PC-9 (cell line): ENCODE measurements around the gene HTR7.

Source experiments
- EZH2 ChIP-seq: fragments of 200-600 bp; sonication (generic); IDR thresholded peaks from 2 replicates; pipeline ENCODE4 v1.8.0; 2017; ENCODE audit warnings: antibody characterized with exemption, low read depth
- TF ChIP-seq, protein P1 (sequence below): fragments of 200-600 bp; sonication (generic); conservative IDR thresholded peaks from 2 replicates; pipeline ENCODE4 v1.6.1; 2017; ENCODE audit warnings: mixed run types, antibody characterized with exemption, mild to moderate bottlenecking, moderate library complexity

DNA sequence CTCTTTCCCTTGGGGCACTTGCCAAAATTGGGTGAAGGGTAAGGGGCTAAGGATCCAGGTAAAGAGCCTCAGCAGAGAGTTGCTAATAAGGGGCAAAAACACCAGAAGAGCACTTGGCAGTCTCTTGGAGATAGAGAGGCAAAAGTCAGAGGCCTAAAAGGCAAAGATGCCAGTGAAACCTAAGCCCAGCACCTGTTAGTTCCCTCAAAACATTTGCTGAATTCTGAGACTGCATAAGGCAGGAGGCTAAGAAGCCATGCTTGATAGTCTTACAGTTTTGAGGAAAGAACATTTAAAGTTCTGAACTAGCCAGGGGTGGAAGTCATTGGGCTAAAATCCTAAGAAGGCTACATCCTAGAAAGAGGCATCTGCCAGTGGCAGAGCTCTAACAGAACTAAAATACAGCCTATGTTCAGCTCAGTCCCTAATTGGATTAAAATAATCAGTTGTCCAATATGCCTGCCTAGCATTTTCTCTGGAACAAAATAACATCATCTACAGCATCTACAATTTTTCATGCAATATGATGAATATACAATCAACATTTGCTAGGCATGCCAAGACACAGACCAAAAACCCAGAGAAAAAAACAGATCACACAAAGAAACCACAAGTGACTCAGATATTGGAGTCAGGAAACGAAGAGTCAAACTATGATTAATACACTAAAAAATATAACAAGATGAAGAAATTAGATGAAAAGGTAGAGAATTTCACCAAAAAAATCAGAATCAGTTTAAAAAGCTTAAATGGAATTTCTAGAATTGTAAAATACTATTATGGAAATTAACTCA lies 7.7 kb downstream of the HTR7 start:
- TF ChIP-seq, protein P1, sequence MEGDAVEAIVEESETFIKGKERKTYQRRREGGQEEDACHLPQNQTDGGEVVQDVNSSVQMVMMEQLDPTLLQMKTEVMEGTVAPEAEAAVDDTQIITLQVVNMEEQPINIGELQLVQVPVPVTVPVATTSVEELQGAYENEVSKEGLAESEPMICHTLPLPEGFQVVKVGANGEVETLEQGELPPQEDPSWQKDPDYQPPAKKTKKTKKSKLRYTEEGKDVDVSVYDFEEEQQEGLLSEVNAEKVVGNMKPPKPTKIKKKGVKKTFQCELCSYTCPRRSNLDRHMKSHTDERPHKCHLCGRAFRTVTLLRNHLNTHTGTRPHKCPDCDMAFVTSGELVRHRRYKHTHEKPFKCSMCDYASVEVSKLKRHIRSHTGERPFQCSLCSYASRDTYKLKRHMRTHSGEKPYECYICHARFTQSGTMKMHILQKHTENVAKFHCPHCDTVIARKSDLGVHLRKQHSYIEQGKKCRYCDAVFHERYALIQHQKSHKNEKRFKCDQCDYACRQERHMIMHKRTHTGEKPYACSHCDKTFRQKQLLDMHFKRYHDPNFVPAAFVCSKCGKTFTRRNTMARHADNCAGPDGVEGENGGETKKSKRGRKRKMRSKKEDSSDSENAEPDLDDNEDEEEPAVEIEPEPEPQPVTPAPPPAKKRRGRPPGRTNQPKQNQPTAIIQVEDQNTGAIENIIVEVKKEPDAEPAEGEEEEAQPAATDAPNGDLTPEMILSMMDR = no peak
- no peak for TF ChIP-seq EZH2
